Astrocyte (in vitro differentiated cells and primary cell): Measurements from ENCODE around the gene SCT. TPM values are rescaled to one million over a fixed set of nuclear protein-coding genes. Genes with fewer than 3 reads are reported as not detected.

Experiments
- DNase-seq: peaks from one replicate; pipeline ENCODE4 v3.0.0-alpha.2; 2010; ENCODE audit warnings: low read depth
- FAIRE-seq: peaks from 2 replicates; lab custom pipeline; 2011; peaks lifted over from hg19 to GRCh38; lab: Jason Lieb, UNC
- H2AFZ ChIP-seq: 2 replicates; pipeline ENCODE4 v1.6.0; 2012; ENCODE audit warnings: low read depth, low read length, inconsistent platforms
- H3K27ac ChIP-seq: 2 replicates; pipeline ENCODE4 v1.5.1; 2011; ENCODE audit warnings: low read depth, low read length, inconsistent platforms
- H3K27me3 ChIP-seq: 2 replicates; pipeline ENCODE4 v1.6.0; 2011; ENCODE audit warnings: low read length, inconsistent platforms; ENCODE audit not compliant: insufficient read depth
- H3K36me3 ChIP-seq: 2 replicates; pipeline ENCODE4 v1.5.1; 2011; ENCODE audit warnings: low read length, inconsistent platforms; ENCODE audit not compliant: insufficient read depth
- H3K4me1 ChIP-seq: 2 replicates; pipeline ENCODE4 v1.5.1; 2011; ENCODE audit warnings: low read length, inconsistent platforms; ENCODE audit not compliant: insufficient read depth
- H3K4me2 ChIP-seq: 2 replicates; pipeline ENCODE4 v1.6.0; 2012; ENCODE audit warnings: low read length, inconsistent platforms
- H3K4me3 ChIP-seq: 2 replicates; pipeline ENCODE4 v1.5.1; 2011; ENCODE audit warnings: low read depth, mild to moderate bottlenecking, low read length, inconsistent platforms; ENCODE audit not compliant: insufficient read depth
- H3K79me2 ChIP-seq: 2 replicates; pipeline ENCODE4 v1.6.0; 2012; ENCODE audit warnings: mild to moderate bottlenecking, low read length, inconsistent platforms; ENCODE audit not compliant: insufficient read depth
- H3K9ac ChIP-seq: 2 replicates; pipeline ENCODE4 v1.6.0; 2012; ENCODE audit warnings: mild to moderate bottlenecking, low read length, inconsistent platforms
- H3K9me3 ChIP-seq: 2 replicates; pipeline ENCODE4 v1.5.1; 2012; ENCODE audit warnings: low read depth, mild to moderate bottlenecking, low read length, inconsistent platforms; ENCODE audit not compliant: insufficient read depth
- H4K20me1 ChIP-seq: 2 replicates; pipeline ENCODE4 v1.6.0; 2012; ENCODE audit warnings: low read length, inconsistent platforms; ENCODE audit not compliant: insufficient read depth
- H3K27ac Mint-ChIP-seq: one replicate; pipeline ENCODE4 v1.8.0; 2021; ENCODE audit warnings: mild to moderate bottlenecking, mixed read lengths; ENCODE audit not compliant: unreplicated experiment
- H3K27me3 Mint-ChIP-seq: one replicate; pipeline ENCODE4 v1.8.0; 2021; ENCODE audit warnings: low read depth, mixed read lengths; ENCODE audit not compliant: unreplicated experiment
- H3K36me3 Mint-ChIP-seq: one replicate; pipeline ENCODE4 v1.8.0; 2021; ENCODE audit warnings: low read depth, mixed read lengths; ENCODE audit not compliant: unreplicated experiment
- H3K4me1 Mint-ChIP-seq: one replicate; pipeline ENCODE4 v1.8.0; 2021; ENCODE audit warnings: low read depth, mixed read lengths; ENCODE audit not compliant: unreplicated experiment
- H3K4me3 Mint-ChIP-seq: one replicate; pipeline ENCODE4 v1.8.0; 2021; ENCODE audit warnings: mild to moderate bottlenecking, moderate library complexity, mixed read lengths; ENCODE audit not compliant: unreplicated experiment
- H3K9me3 Mint-ChIP-seq: one replicate; pipeline ENCODE4 v1.8.0; 2021; ENCODE audit warnings: mild to moderate bottlenecking, mixed read lengths; ENCODE audit not compliant: unreplicated experiment
- EZH2 ChIP-seq: IDR thresholded peaks from 2 replicates; pipeline ENCODE4 v1.6.1; 2012; ENCODE audit warnings: mild to moderate bottlenecking, low read length, inconsistent platforms; ENCODE audit not compliant: insufficient read depth
- total RNA-seq: library from RNA; stranded (reverse); gene quantifications from 2 replicates; pipeline ENCODE4 v1.2.1, GENCODE V29; 2021
- TF ChIP-seq, protein P1 (sequence below): IDR thresholded peaks from 2 replicates; pipeline ENCODE4 v1.5.1; 2011; ENCODE audit warnings: low read depth, mild to moderate bottlenecking, inconsistent platforms, low read length, moderate library complexity; ENCODE audit not compliant: insufficient read depth

The SCT gene
- total RNA-seq, 1 donor from 2014 or later, result 2.0 TPM

DNA sequence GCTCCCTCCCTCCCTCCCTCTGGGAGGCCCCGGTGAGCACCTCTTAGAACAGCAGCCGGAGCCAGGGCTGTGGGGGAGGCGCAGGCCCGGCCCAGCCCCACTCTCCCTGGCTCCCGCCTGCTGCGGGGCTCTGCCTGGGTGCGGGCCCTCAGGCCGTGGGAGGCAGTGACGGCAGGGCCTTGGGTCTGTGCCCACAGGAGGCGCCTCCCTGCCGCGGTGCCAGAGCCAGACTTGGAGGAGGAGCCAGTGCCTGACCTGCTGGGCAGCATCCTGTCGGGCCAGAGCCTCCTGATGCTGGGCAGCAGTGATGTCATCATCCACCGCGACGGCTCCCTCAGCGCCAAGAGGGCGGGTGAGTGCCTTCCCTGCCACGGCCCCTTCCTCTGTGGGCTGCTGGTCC lies 20.7 kb downstream of the SCT start:
- H3K27ac ChIP-seq, result peak overlapping the region; percentile 50
- H3K27me3 ChIP-seq, result no peaks in the 10 kb centered on the region
- H3K9me3 ChIP-seq, result no peaks in the 10 kb centered on the region
- H3K79me2 ChIP-seq, result peaks cover 17% of the 10 kb centered on the region
- Mint-ChIP-seq H3K4me3 (no peak overlapping the region), H3K9me3 (no peaks in the 10 kb centered on the region), H3K36me3 (peaks cover 15% of the 10 kb centered on the region), H3K4me1 (no peaks in the 10 kb centered on the region), H3K27me3 (no peaks in the 10 kb centered on the region), H3K27ac (no peak overlapping the region)
- no peak overlapping the region for H2AFZ ChIP-seq
- H3K9ac ChIP-seq, result peak overlapping the region; percentile 23
- H4K20me1 ChIP-seq, result peaks cover 61% of the 10 kb centered on the region
- TF ChIP-seq, protein P1, sequence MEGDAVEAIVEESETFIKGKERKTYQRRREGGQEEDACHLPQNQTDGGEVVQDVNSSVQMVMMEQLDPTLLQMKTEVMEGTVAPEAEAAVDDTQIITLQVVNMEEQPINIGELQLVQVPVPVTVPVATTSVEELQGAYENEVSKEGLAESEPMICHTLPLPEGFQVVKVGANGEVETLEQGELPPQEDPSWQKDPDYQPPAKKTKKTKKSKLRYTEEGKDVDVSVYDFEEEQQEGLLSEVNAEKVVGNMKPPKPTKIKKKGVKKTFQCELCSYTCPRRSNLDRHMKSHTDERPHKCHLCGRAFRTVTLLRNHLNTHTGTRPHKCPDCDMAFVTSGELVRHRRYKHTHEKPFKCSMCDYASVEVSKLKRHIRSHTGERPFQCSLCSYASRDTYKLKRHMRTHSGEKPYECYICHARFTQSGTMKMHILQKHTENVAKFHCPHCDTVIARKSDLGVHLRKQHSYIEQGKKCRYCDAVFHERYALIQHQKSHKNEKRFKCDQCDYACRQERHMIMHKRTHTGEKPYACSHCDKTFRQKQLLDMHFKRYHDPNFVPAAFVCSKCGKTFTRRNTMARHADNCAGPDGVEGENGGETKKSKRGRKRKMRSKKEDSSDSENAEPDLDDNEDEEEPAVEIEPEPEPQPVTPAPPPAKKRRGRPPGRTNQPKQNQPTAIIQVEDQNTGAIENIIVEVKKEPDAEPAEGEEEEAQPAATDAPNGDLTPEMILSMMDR, result no peak
- TF ChIP-seq EZH2, result no peak
- FAIRE-seq (no peak), DNase-seq (peak; percentile 58)
- no peak overlapping the region for H3K4me3 ChIP-seq
- peaks cover 4% of the 10 kb centered on the region for H3K4me1 ChIP-seq
- peaks cover 44% of the 10 kb centered on the region for H3K36me3 ChIP-seq
- H3K4me2 ChIP-seq, result no peak overlapping the region

DNA sequence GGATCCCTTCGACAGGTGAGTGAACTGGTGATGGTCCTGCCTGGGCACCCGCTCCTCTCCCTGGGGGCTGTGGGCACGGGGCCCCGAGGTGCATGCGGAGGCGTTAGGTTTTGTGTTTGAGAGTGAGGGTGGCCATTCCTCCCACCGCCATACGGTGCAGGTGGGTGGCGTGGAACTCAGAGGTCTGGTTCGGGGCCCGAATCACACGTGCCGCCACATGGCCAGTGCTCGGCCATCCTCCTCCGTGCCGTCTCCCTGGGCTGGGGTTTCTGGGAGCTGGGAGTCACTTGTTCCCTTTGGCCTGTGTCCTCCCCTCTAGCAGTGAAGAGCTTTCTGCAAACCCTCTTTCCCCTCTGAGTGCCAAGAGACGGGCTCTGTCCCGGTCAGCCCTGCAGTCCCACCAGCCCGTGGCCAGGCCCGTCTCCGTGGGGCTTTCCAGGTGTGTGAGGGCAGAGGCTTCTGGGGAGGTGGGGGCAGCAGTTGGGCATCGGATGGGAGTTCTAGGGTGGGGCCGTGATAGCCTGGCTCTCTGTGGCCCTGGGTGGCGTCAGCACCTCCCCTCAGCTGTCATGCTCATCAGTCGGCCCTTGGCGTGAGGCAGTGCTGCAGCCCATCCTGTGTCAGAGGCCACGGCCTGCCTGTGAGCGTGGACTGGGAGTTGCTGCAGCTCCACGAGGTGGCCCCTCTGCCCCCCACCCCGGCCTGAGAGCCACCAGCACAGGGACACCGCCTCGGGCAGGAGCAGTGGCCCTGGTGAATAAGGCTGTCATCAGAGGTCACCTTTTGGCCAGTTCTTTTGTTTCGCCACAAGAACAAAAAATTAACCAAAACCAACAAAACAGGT lies 21.5 kb downstream of the SCT start:
- no peaks in the 10 kb centered on the region for H3K9me3 ChIP-seq
- H3K36me3 Mint-ChIP-seq, result peaks cover 12% of the 10 kb centered on the region
- H3K36me3 ChIP-seq, result peaks cover 41% of the 10 kb centered on the region
- peaks cover 56% of the 10 kb centered on the region for H4K20me1 ChIP-seq
- H3K27ac Mint-ChIP-seq, result no peak overlapping the region
- DNase-seq (no peak), FAIRE-seq (no peak)
- no peaks in the 10 kb centered on the region for H3K27me3 ChIP-seq
- no peak overlapping the region for H3K4me2 ChIP-seq
- H3K4me1 ChIP-seq, result peaks cover 4% of the 10 kb centered on the region
- H3K27ac ChIP-seq, result no peak overlapping the region
- H3K4me3 Mint-ChIP-seq, result no peak overlapping the region
- no peaks in the 10 kb centered on the region for H3K4me1 Mint-ChIP-seq
- peaks cover 17% of the 10 kb centered on the region for H3K79me2 ChIP-seq
- TF ChIP-seq, protein P1, result no peak
- no peak for TF ChIP-seq EZH2
- H3K9ac ChIP-seq, result peak overlapping the region; percentile 23
- H3K4me3 ChIP-seq, result no peak overlapping the region
- no peak overlapping the region for H2AFZ ChIP-seq
- H3K27me3 Mint-ChIP-seq, result no peaks in the 10 kb centered on the region
- H3K9me3 Mint-ChIP-seq, result no peaks in the 10 kb centered on the region

DNA sequence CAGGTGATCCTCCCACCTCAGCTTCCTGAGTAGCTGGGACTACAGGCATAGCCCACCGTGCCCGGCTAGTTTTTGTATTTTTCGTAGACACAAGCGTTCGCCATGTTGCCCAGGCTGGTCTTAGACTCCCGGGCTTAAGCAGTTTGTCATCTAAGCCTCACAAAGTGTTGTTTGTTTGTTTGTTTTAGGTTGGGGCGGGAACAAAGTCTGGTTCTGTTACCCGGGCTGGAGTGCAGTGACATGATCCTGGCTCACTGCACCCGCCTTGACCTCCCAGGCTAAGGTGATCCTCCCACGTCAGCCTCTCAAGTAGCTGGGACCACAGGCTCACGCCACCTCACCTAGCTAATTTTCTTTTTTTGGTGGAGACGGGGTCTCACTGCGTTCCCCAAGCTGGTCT lies 23.8 kb downstream of the SCT start:
- Histone ChIP-seq H3K9me3 (no peaks in the 10 kb centered on the region), H3K9ac (no peak overlapping the region), H3K4me2 (no peak overlapping the region), H3K4me1 (peaks cover 4% of the 10 kb centered on the region), H3K27ac (no peak overlapping the region), H3K4me3 (no peak overlapping the region), H3K79me2 (peaks cover 22% of the 10 kb centered on the region), H3K36me3 (peaks cover 45% of the 10 kb centered on the region), H3K27me3 (no peaks in the 10 kb centered on the region), H2AFZ (no peak overlapping the region), H4K20me1 (peaks cover 56% of the 10 kb centered on the region)
- FAIRE-seq, result no peak
- TF ChIP-seq EZH2, result no peak
- TF ChIP-seq, protein P1, result no peak
- Mint-ChIP-seq H3K4me1 (no peaks in the 10 kb centered on the region), H3K9me3 (no peaks in the 10 kb centered on the region), H3K4me3 (no peak overlapping the region), H3K27ac (no peak overlapping the region), H3K36me3 (peaks cover 10% of the 10 kb centered on the region), H3K27me3 (no peaks in the 10 kb centered on the region)
- DNase-seq, result no peak
